ENCODE results near the gene CDK5RAP2.

CDK5RAP2 gene

GRCh38 chr9:120433701-120434100 is 146.3 kb downstream of the CDK5RAP2 start:
- DNase-seq, result no peak

- no peak for DNase-seq
These were observed 147.4 kb downstream of the CDK5RAP2 start for GRCh38 chr9:120432600-120432999.

DNA sequence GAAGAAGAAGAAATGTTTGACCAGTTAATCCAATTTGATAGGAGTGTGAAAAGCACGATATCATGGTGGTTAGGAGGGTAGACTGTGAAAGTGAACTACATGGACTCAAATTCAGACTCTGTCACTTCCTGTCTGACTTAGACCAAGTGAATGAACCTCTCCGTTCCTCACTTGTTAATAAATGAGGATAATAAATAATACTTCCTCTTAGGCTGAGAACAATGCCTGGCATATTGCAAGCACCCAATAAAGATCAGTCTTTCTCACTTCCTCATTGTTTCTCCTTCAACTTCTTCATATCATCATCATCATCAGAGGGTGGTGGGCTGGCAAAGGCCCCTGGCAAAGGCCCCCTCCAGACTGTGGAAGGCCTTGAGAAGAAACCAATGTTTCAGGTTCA is 148.7 kb downstream of the CDK5RAP2 start:
- no peak for DNase-seq

- DNase-seq, result no peak
These were observed 155.7 kb downstream of the CDK5RAP2 start for GRCh38 chr9:120424248-120424647.

- DNase-seq, result no peak
These were observed 156.2 kb downstream of the CDK5RAP2 start for GRCh38 chr9:120423812-120424211.

GRCh38 chr9:120421977-120422376 is 158.0 kb downstream of the CDK5RAP2 start:
- no peak for DNase-seq

- no peak for DNase-seq
These were observed 161.7 kb downstream of the CDK5RAP2 start for GRCh38 chr9:120418315-120418714.

- no peak for DNase-seq
These were observed 163.1 kb downstream of the CDK5RAP2 start for GRCh38 chr9:120416781-120417427.

DNA sequence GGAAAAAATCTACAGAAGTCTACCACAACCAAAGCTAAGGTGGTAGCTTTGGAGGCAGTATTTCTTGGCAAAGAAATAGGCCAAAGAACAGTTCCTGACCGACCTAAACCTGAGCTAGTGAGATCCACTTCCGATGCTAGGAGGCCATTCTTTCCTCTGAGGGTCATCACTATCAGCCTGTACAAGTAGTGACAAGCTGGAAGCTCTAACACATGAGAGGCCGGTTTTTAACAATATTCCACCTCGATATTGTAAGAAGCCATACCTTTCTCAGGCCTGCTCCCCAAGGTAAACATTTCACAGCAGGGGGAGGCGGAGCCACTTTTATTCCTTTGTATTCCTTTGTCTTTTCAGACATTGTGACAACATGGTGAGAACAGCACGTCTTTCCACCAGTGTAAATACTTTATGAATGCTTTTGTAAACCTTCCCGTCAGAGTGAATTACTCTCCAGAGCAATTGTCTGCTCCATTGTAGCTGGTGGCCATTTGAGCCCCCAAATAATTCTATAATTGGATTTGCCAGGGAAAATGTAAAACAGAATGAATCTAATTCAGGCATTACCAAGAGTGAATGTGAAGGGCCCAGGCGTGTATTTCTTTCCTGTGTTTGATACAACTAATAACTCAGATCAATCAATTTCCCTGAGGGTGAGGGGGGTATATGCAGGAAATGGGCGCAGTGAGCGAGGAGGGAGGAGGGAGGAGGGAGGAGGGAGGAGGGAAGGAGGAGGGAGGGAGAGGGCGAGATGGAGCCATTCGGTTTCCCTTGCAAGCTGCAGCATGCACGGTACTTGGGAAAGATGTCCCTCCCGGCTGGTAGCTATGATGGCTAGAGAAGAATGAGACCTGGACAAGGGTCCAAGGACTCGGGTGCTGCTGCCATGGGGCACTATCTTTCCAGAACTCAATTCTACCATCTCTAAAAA is 166.6 kb downstream of the CDK5RAP2 start:
- no peak for DNase-seq

DNA sequence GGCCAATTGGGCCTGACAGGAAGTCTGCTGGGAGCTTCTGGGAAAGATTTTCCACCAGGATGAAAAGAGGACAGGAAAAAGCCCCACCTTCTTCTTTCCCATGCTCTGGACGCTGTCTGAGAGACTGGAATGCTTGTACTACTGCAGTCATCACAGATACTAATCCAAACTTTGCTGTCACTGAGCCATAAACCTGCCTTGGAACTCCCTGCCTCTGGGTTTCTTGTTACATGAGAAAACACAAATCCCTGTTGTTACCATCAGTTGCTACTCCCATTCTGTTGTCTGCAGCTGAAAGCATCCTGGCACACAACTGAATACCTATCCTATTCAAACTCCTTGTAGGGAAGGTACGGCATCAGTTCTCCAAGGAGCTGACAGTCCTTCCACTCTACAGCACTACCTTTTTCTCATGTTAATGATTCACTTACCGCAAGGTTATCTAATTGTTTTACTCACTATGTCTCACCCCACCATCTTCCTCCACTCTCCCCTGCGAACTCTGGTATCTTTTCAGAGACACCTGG is 167.5 kb downstream of the CDK5RAP2 start:
- DNase-seq, result no peak

DNA sequence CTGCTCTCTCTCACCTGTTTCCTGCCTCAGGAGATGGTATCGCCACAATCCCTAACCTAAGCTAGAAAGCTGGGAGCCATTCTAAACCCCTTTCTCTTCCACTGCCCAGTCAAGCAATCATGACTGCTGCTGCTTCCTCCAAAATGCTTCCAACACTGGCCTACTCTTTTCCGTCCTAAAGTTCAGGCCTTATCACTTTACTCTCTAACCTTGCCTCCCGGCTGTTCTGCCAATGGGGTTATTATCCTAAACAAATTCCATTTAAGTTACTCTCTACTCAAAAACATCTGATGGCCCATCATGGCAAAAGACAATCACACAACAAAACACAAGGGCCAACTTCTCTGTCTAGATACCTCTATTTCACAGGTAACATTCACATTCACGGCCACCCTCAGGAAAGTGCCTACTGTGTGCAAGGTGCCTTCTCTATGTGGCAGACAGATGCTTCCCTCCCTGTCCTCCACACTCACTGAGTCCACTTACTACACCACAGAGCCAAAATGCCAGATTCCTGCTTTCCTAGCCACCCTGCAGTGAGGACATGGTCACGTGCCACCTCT is 168.0 kb downstream of the CDK5RAP2 start:
- no peak for DNase-seq

- DNase-seq, result no peak
These were observed 169.0 kb downstream of the CDK5RAP2 start for GRCh38 chr9:120410925-120411501.

DNA sequence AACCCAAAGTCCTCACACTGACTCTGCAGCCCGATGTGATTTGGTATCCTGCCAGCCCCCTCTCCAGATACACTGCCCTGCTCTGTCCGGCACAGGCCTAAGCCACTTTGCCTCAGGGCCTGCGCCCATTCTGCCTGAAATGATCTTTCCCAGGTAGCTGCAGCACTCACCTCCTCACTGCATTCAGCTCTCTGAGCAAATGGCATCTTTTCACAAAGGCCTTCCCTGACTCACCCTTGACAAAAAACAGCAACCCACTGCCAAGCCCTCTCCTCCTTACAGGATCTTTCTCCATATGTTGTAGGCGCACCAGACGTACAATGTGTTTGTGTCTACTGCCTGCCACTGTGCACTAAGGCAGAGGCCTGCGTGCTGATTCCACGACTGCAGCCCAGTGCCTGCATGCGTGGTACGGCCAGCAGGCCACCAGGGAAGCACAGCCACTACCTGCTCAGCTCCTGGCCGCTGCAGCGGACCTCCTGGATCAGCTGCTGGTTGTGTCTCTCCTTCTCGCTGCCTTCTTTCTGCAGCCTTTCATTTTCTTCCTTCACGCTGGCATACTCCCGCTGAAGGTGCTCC is 171.2 kb downstream of the CDK5RAP2 start:
- no peak for DNase-seq

DNA sequence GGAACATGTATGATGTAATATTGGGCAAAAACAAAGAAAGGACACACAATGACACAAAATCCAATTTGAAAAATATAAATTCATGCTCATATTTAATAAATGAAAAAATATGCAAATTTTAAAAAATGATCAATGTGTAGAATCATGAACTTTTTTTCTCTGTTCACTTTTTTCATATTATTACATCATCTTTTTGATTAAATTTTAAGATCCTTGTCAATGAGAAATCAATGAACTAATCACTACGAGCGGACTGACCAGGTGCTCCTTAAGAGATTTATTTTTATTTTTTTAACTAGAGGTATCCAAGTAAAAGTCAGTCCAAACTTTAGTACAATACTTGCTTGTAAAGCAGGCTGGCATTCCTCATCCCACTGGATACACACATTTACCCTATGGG is 174.1 kb downstream of the CDK5RAP2 start:
- DNase-seq, result no peak

DNA sequence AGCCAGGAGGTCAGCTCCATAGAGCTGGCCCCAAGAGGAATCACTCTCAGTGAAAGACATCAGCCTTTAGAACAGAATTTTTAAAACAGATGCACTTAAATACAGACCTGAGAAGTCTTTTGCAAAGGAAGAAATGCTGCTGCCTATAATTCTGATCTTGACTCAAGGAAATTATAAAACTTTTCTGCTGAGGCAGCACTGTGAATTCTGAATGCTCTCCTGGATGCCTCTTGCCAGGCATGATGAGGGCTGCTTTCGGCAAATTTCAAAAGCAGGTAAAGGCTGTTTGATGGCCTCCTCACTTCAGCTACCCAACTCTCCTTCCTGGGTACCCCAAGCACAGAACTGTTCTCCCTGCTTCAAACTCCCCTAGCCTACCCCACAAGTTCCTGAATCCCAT is 174.8 kb downstream of the CDK5RAP2 start:
- no peak for DNase-seq

DNA sequence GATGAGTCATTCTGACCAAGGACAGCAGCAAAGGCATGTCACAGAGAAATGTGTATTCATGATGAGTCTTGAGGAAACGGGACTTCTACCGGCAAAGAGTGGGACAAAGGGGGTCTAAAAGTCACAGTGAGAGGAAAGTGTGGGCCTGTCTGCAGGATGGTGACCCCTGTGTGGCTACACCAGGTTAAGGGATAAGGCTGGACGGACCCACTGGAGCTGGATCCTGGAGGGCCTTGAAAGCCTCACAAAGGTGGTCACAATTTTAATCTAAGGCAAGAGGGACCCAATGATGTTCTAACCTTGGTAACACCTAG is 176.5 kb downstream of the CDK5RAP2 start:
- DNase-seq, result no peak

DNA sequence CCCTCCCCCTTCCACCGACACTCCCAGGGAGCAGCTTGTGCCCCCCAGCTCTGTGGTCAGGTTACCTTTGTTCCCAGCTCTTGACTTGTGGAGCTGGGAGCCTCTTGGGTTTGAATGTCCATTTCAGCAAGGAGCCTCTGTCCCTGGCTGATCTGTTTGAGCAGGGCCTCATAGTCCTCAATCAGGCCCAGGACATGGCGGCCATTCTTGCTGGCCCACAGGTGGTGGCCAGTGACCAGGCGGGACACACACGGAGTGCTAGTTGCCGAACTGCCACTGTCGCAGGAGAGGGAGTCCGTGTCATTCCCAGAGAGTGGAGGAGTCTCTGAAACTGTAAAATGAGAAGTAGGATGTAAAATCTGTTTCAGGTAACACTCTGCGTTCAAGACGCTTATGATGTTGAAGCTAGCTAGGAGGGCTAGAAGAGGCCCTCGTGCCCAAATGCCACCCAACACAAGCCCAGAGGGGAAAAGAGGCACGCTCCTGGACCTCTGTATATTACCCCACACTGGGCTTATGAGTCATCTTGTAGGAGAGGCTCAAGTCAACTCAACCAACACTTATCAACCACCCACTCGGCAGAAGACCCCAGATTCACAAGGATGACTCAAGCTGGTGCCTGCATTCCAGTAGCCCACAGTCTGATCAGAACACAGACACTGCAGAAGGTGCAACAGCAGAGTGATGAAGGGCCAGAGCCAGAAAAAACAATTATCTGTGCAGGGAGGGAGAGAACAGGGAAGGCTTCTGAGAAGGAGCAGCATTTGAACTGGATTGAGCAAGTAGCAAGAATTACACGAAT is 177.0 kb downstream of the CDK5RAP2 start:
- no peak for DNase-seq

- no peak for DNase-seq
These were observed 180.0 kb downstream of the CDK5RAP2 start for GRCh38 chr9:120399940-120400339.

DNA sequence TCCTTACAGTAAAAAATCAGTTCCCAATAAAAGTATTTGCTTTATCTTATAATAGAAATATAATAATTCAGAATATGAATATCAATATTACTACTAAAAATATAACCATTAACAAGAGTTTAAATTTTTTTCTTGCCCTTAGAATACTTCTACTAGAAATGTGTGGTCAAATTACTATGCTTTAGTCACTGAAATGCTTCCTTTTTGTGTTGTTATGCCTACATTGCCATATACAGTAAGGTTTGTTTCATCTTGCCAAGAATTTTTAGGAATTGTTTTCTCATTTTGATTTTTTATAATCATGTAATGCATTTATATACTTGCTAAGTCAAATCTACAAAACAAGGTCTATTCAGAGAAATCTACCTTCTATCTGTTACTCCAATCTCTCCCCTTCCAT is 181.7 kb downstream of the CDK5RAP2 start:
- DNase-seq, result no peak

DNA sequence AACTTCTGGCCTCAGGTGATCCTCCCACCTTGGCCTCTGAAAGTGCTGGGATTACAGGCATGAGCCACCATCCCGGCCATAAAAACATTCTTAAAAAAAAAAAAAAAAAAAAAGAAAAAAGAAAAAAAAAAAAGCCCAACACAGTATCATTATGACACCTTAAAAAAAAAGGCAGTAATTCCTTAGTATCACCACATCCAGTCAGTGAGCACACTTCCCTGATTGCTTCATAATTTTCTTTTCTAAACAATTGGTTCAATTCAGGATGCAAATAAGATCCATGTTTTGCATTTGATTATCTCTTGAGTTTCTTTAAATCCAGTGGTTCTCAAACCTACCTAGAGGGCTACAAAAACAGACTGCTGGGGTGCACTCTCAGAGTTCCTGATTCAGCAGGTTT is 182.5 kb downstream of the CDK5RAP2 start:
- no peak for DNase-seq

DNA sequence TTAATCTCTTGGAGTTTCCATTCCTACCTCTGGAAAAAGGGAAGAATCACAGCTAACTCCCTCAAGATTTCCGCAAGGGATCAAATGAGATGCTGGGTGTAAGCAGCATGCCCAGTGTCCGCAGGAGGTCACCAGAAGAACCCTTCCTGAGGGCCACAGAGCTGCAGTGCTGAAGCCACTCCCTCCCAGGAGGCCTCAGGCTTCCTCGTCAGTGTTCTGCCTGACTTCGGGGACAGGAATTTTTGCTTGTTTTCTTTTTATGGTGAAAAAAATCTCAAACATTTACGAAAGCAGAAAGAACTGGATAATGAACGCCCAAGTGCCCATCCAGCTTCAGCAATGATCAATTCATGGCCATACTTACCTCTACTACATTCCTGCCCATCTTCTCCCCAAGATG is 183.0 kb downstream of the CDK5RAP2 start:
- no peak for DNase-seq

- no peak for DNase-seq
These were observed 183.5 kb downstream of the CDK5RAP2 start for GRCh38 chr9:120396418-120396817.
